T-helper 17 cell (primary cell): Measurements from ENCODE around the gene MORF4L1. TPM values are rescaled to one million over a fixed set of nuclear protein-coding genes. Genes with fewer than 3 reads are reported as not detected.
"Not testable (repeated sequence)": the region's sequence is repeated elsewhere in the genome, so short reads cannot be mapped to it uniquely, and the experiment has no call there.

Experiments used
- ATAC-seq: fragments of 150-1000 bp; cut with Tn5 transposase; 2 replicates; pipeline ENCODE4 v1.10.0; 2021; ENCODE audit warnings: mild to moderate bottlenecking, moderate library complexity
- DNase-seq, 3 donors: peaks; one replicate each; pipeline versions ENCODE4 v3.0.0 to v3.0.0-alpha.2; 2020 to 2021
- H3K9me3 ChIP-seq: one replicate; pipeline ENCODE4 v1.7.0; 2013; ENCODE audit warnings: low read length, mild to moderate bottlenecking; ENCODE audit not compliant: control insufficient read depth, poor library complexity, severe bottlenecking
- H3K27ac Mint-ChIP-seq: one replicate; pipeline ENCODE4 v1.8.0; 2022; ENCODE audit warnings: mild to moderate bottlenecking, moderate library complexity, mixed read lengths
- H3K27me3 Mint-ChIP-seq: one replicate; pipeline ENCODE4 v1.8.0; 2022; ENCODE audit warnings: mixed read lengths
- H3K36me3 Mint-ChIP-seq: one replicate; pipeline ENCODE4 v1.8.0; 2022; ENCODE audit warnings: low read depth, mixed read lengths
- H3K4me1 Mint-ChIP-seq: one replicate; pipeline ENCODE4 v1.8.0; 2022; ENCODE audit warnings: mild to moderate bottlenecking, mixed read lengths
- H3K4me3 Mint-ChIP-seq: one replicate; pipeline ENCODE4 v1.8.0; 2022; ENCODE audit warnings: mild to moderate bottlenecking, moderate library complexity, mixed read lengths
- total RNA-seq, 4 donors: library from RNA in 2 of 4; stranded (reverse) in 2 of 4; gene quantifications; one replicate each; pipeline ENCODE4 v1.2.3 and lab custom pipeline; 2022 to 2026

MORF4L1 gene
- total RNA-seq, 2 donors from 2014 or later: 373 to 376 TPM

DNA sequence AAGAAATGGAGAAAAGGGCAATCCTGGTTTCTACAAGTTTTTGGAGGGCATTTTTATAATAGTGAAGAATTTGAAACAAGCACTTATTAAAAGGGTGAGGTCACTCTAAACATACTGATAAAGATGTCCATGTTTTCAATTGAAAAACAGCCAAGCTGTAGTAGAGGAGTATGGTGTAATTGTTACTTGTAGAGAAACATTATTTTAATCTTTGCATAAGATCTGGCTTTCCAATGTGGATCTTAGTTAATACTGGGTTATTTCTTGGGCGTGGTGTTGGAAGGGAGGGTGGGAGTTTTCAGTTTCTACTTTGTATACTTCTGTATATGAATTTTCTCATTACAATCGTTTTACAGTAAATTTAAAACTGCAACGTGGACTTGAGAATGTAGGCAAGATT is 22.8 kb downstream of the MORF4L1 start:
- H3K9me3 ChIP-seq: no peaks in the 10 kb centered on the region
- Mint-ChIP-seq H3K4me3 (no peak overlapping the region), H3K27me3 (no peaks in the 10 kb centered on the region), H3K4me1 (peaks cover 17% of the 10 kb centered on the region), H3K36me3 (peaks cover 17% of the 10 kb centered on the region), H3K27ac (peak overlapping the region; percentile 82)
- no peak for ATAC-seq
- DNase-seq: no peak

- H3K27me3 Mint-ChIP-seq: no peaks in the 10 kb centered on the region
- H3K4me1 Mint-ChIP-seq: peaks cover 16% of the 10 kb centered on the region
- H3K4me3 Mint-ChIP-seq: no peak overlapping the region
- H3K27ac Mint-ChIP-seq: peak overlapping the region; percentile 59
- ATAC-seq (no peak), DNase-seq (no peak)
- H3K9me3 ChIP-seq: no peaks in the 10 kb centered on the region
- H3K36me3 Mint-ChIP-seq: peaks cover 15% of the 10 kb centered on the region
Measured at GRCh38 chr15:78898540-78898939, 25.9 kb downstream of the MORF4L1 start.

- H3K27ac Mint-ChIP-seq: peak overlapping the region; percentile 93
- not testable (repeated sequence) for H3K27me3 Mint-ChIP-seq
- H3K4me1 Mint-ChIP-seq: peaks cover 12% of the 10 kb centered on the region
Measured at GRCh38 chr15:78900819-78901533, 28.3 kb downstream of the MORF4L1 start.

GRCh38 chr15:78902281-78903032 is 29.8 kb downstream of the MORF4L1 start:
- H3K36me3 Mint-ChIP-seq, DNase-seq, ATAC-seq, H3K27me3 Mint-ChIP-seq, H3K9me3 ChIP-seq, H3K4me3 Mint-ChIP-seq: not testable (repeated sequence)
- Mint-ChIP-seq H3K27ac (peak overlapping the region; percentile 93), H3K4me1 (peaks cover 17% of the 10 kb centered on the region)

More at GRCh38 chr15:78900819-78901533, 28.3 kb downstream of the MORF4L1 start:
- not testable (repeated sequence) for ATAC-seq, H3K9me3 ChIP-seq, DNase-seq, H3K36me3 Mint-ChIP-seq
- peak overlapping the region; percentile 19 for H3K4me3 Mint-ChIP-seq

DNA sequence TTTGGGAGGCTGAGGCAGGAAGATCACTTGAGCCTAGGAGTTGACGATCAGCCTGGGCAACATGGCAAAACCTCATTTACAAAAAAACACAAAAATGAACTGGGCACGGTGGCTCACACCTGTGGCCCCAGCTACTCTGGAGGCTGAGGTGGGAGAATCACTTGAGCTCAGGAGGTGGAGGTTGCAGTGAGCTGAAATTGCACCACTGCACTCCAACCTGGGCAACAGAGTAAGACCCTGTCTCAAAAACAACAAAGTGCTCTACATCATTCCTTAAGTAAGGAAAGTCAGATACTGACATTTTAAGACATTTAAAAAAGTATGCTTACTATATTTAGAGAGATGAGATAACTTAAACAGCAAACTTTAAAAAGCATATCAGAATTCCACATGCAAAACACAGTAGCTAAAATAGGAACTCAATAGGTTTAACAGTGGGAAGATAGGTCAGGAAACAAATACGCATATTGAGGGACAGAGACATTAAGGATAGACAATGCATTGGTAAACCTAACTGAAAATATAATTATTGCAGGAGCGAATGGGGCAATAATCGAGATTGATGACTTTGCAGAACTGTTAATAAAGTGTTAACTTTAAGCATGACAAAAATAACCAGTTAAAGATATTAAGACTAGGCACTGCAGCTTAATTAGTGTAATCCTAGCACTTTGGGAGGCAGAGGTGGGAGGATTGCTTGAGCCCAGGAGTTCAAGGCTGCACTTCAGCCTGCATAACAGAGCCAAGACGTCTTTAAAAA is 32.1 kb downstream of the MORF4L1 start:
- H3K27ac Mint-ChIP-seq: peak overlapping the region; percentile 93
- peaks cover 24% of the 10 kb centered on the region for H3K4me1 Mint-ChIP-seq
- peaks cover 6% of the 10 kb centered on the region for H3K36me3 Mint-ChIP-seq
- H3K9me3 ChIP-seq: no peaks in the 10 kb centered on the region
- DNase-seq (no peak), ATAC-seq (no peak)
- H3K4me3 Mint-ChIP-seq: peak overlapping the region; percentile 70
- no peaks in the 10 kb centered on the region for H3K27me3 Mint-ChIP-seq

DNA sequence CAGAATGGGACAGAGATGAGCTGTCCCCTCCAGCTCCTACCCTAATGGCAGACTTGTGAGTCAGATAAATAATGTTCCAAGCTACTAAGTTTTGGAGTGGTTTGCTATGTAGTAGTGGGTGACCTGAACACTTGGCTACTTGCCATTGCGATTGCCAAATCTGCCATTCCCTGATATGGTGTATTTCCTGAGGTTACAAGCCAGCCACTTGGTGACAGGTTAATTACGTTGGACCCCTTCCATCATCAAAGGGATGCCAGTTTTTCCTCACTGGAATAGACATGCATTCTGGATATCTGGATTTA is 33.6 kb downstream of the MORF4L1 start:
- DNase-seq (no peak), ATAC-seq (no peak)
- Mint-ChIP-seq H3K4me1 (peaks cover 32% of the 10 kb centered on the region), H3K4me3 (no peak overlapping the region), H3K27me3 (no peaks in the 10 kb centered on the region), H3K27ac (peak overlapping the region; percentile 93), H3K36me3 (peaks cover 6% of the 10 kb centered on the region)
- H3K9me3 ChIP-seq: no peaks in the 10 kb centered on the region

- Mint-ChIP-seq H3K4me1 (peaks cover 34% of the 10 kb centered on the region), H3K4me3 (peak overlapping the region; percentile 60), H3K36me3 (peaks cover 7% of the 10 kb centered on the region), H3K27me3 (no peaks in the 10 kb centered on the region), H3K27ac (peak overlapping the region; percentile 93)
- no peak for DNase-seq
- ATAC-seq: peak; percentile 11
- H3K9me3 ChIP-seq: no peaks in the 10 kb centered on the region
Measured at GRCh38 chr15:78907577-78907976, 34.9 kb downstream of the MORF4L1 start.

- Mint-ChIP-seq H3K36me3 (peaks cover 7% of the 10 kb centered on the region), H3K27ac (peak overlapping the region; percentile 91), H3K4me3 (peak overlapping the region; percentile 56), H3K27me3 (no peaks in the 10 kb centered on the region), H3K4me1 (peaks cover 37% of the 10 kb centered on the region)
- H3K9me3 ChIP-seq: no peaks in the 10 kb centered on the region
- ATAC-seq (peak; percentile 5), DNase-seq (no peak)
Measured at GRCh38 chr15:78909160-78909695, 36.5 kb downstream of the MORF4L1 start.

- H3K27me3 Mint-ChIP-seq: no peaks in the 10 kb centered on the region
- no peaks in the 10 kb centered on the region for H3K9me3 ChIP-seq
- DNase-seq (no peak), ATAC-seq (peak; percentile 62)
- peaks cover 35% of the 10 kb centered on the region for H3K4me1 Mint-ChIP-seq
- H3K4me3 Mint-ChIP-seq: no peak overlapping the region
- peak overlapping the region; percentile 91 for H3K27ac Mint-ChIP-seq
- H3K36me3 Mint-ChIP-seq: peaks cover 5% of the 10 kb centered on the region
Measured at GRCh38 chr15:78909791-78910228, 37.1 kb downstream of the MORF4L1 start.

DNA sequence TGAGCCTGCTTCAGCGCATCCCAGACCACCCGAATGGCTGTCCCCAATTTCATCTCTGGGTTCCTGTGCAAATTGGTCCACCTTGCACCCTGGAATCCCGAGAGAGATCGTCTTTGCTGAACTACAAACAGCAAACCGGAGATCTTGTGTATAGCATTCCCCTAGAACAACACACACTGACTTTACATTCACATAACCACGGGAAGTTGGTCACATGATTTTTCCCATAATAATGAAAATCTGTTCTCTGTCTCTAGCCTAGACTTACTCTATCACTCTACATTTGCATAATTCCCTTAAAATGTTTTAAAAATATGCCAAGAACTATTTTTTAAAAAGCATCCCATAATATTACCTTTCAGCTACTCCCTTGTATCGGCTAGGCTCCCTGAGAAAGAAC is 37.6 kb downstream of the MORF4L1 start:
- Mint-ChIP-seq H3K27ac (peak overlapping the region; percentile 91), H3K4me1 (peaks cover 32% of the 10 kb centered on the region), H3K4me3 (peak overlapping the region; percentile 5), H3K27me3 (no peaks in the 10 kb centered on the region), H3K36me3 (peaks cover 5% of the 10 kb centered on the region)
- no peaks in the 10 kb centered on the region for H3K9me3 ChIP-seq
- no peak for DNase-seq
- no peak for ATAC-seq

DNA sequence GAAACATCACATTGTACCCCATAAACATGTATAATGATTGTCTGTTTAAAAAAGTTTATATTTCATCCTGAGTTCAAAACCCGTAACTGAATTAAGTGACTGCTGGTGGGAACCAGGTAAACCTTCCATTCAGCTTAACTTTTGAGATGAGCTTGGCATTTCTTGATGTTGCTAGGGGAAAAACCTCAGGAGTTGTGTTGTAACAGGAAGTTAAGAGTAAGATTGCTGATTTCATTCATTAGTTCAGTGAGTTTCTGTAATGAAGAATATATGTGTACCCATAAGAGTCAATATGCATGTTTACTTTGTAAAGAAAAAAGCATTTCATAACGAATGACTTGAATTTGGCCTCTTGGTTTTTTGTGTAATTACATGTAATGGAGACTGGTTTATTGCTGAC is 39.6 kb downstream of the MORF4L1 start:
- Mint-ChIP-seq H3K36me3 (peaks cover 5% of the 10 kb centered on the region), H3K27me3 (no peaks in the 10 kb centered on the region), H3K4me3 (no peak overlapping the region), H3K27ac (peak overlapping the region; percentile 91), H3K4me1 (peaks cover 30% of the 10 kb centered on the region)
- no peaks in the 10 kb centered on the region for H3K9me3 ChIP-seq
- no peak for DNase-seq
- ATAC-seq: no peak

DNA sequence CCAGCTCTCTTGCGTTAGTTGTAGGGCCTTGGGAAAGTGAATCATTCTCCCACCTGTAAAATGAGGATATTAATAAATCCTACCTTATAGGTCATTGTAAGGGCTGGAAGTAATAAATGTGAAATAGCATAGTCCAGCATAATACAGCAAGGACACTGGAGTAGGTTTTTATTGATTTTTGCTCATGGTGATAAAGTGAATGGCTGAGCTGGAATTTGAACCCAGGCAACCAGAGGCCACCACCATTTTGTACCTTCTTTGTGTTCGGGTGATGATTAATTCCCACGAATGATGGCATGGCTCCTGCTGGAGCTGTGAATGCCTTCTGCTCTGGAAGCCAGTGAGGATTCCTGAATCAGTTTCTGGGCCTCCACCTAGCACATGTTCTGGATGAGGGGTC is 40.3 kb downstream of the MORF4L1 start:
- Mint-ChIP-seq H3K4me3 (no peak overlapping the region), H3K36me3 (peaks cover 5% of the 10 kb centered on the region), H3K27me3 (no peaks in the 10 kb centered on the region), H3K27ac (peak overlapping the region; percentile 91), H3K4me1 (peaks cover 27% of the 10 kb centered on the region)
- ATAC-seq (no peak), DNase-seq (no peak)
- no peaks in the 10 kb centered on the region for H3K9me3 ChIP-seq
